ENCODE measurements around the gene CENPU. TPM values are rescaled to one million over a fixed set of nuclear protein-coding genes. Genes with fewer than 3 reads are reported as not detected.
A peak's percentile ranks its signal among the peaks of the same experiment; 100 is the strongest.

The CENPU gene
- total and polyA plus RNA-seq, 2 of the 8 experiments (the other 6 are each of a cell fraction or from before 2014, with no cell fraction given): 32.1 to 122 TPM

GRCh38 chr4:184648313-184649025, 85.4 kb downstream of the CENPU start (continued):
- TF ChIP-seq SRF (IDR thresholded peaks at IDR 0.05; ENCODE audit: low read depth, low read length) (no peak), SP1 (IDR thresholded peaks at IDR 0.05; ENCODE audit: low read depth, low read length) (no peak), RBBP5 (IDR thresholded peaks at IDR 0.05; ENCODE audit: borderline replicate concordance, low read depth, low read length) (peak; percentile 31), CTBP2 (IDR thresholded peaks at IDR 0.05; ENCODE audit: borderline replicate concordance, insufficient read depth, insufficient read length, low read length) (no peak), SIRT6 (IDR thresholded peaks at IDR 0.05; ENCODE audit: low read length) (no peak), JUND (IDR thresholded peaks at IDR 0.05; ENCODE audit: low read length) (no peak), RXRA (IDR thresholded peaks at IDR 0.05; ENCODE audit: insufficient read depth, low read depth, low read length) (no peak), POLR2AphosphoS5 (IDR thresholded peaks at IDR 0.05; ENCODE audit: low read depth, low read length) (peak; percentile 54; the same call in 1 of the 2 replicates), TAF7 (optimal IDR thresholded peaks at IDR 0.05; ENCODE audit: borderline replicate concordance, low read depth, low read length) (no peak), EGR1 (IDR thresholded peaks at IDR 0.05; ENCODE audit: borderline replicate concordance, low read depth, low read length) (no peak), CHD1 (IDR thresholded peaks at IDR 0.05; ENCODE audit: low read depth, low read length) (no peak), EZH2 (IDR thresholded peaks at IDR 0.05; ENCODE audit: low read depth, low read length, severe bottlenecking) (no peak), TAF1 (IDR thresholded peaks at IDR 0.05; ENCODE audit: low read depth, low read length) (no peak), BACH1 (IDR thresholded peaks at IDR 0.05; ENCODE audit: low read length) (no peak), NRF1 (IDR thresholded peaks at IDR 0.05; ENCODE audit: low read depth, low read length) (no peak), SAP30 (IDR thresholded peaks at IDR 0.05; ENCODE audit: insufficient read depth, insufficient replicate concordance, low read length) (no peak), FOSL1 (IDR thresholded peaks at IDR 0.05; ENCODE audit: insufficient read depth, low read depth, low read length) (no peak), SP2 (IDR thresholded peaks at IDR 0.05; ENCODE audit: low read length) (no peak), CTCF (IDR thresholded peaks at IDR 0.05; ENCODE audit: control extremely low read depth in 1 of 3, insufficient read depth in 1 of 3, low read depth in 1 of 3, low read length in 3 of 3) (no peak), CBX5 (IDR thresholded peaks at IDR 0.05; ENCODE audit: low read depth, low read length) (no peak), RFX5 (IDR thresholded peaks at IDR 0.05; ENCODE audit: borderline replicate concordance, low read depth, low read length) (no peak), POLR2A (IDR thresholded peaks at IDR 0.05; ENCODE audit: control extremely low read depth in 1 of 2, low read depth in 2 of 2, low read length in 2 of 2) (peak; percentile 34 to 56; a peak in 2 of 3 replicates), HDAC2 (IDR thresholded peaks at IDR 0.05; ENCODE audit: borderline replicate concordance in 1 of 2, low read depth in 2 of 2, low read length in 2 of 2) (0 out of 4 replicates have a peak, but pooled peaks of 1 of the 2 experiments have one; percentile 8)

Measured in H1 (cell line).